Measurements from ENCODE around the gene EBP.
"Not testable (repeated sequence)": the region's sequence is repeated elsewhere in the genome, so short reads cannot be mapped to it uniquely, and the experiment has no call there.

The EBP gene

GRCh38 chrX:48493890-48494364, 27.7 kb upstream of the EBP start:
- no peak for DNase-seq (ENCODE audit: low spot score)

- no peak for DNase-seq (ENCODE audit: low spot score)
These were observed 24.9 kb upstream of the EBP start for GRCh38 chrX:48496660-48497059.

GRCh38 chrX:48497871-48498270, 23.7 kb upstream of the EBP start:
- no peak for DNase-seq (ENCODE audit: low spot score)

- DNase-seq (ENCODE audit: low spot score) = peak; percentile 65
These were observed 23.2 kb upstream of the EBP start for GRCh38 chrX:48498374-48498809.

- no peak for DNase-seq (ENCODE audit: low spot score)
These were observed 17.3 kb upstream of the EBP start for GRCh38 chrX:48504261-48504660.

- DNase-seq (ENCODE audit: low spot score) = no peak
These were observed 16.1 kb upstream of the EBP start for GRCh38 chrX:48505481-48505880.

- DNase-seq (ENCODE audit: low spot score) = no peak
These were observed 14.4 kb upstream of the EBP start for GRCh38 chrX:48507246-48507645.

- DNase-seq (ENCODE audit: low spot score) = peak; percentile 81
These were observed 13.0 kb upstream of the EBP start, which contains the start of gene PORCN for GRCh38 chrX:48508400-48509244. Gene PORCN, plus strand, starts transcription at chrX:48508992. Its CDS starts 829 bp downstream, at chrX:48509821.

- no peak for DNase-seq (ENCODE audit: low spot score)
These were observed 12.4 kb upstream of the EBP start for GRCh38 chrX:48509245-48509590.

GRCh38 chrX:48509619-48510018, 12.0 kb upstream of the EBP start:
- no peak for DNase-seq (ENCODE audit: low spot score)

- DNase-seq (ENCODE audit: low spot score) = peak; percentile 42
These were observed 10.0 kb upstream of the EBP start for GRCh38 chrX:48511560-48511959.

GRCh38 chrX:48512371-48512935, 9.2 kb upstream of the EBP start:
- DNase-seq (ENCODE audit: low spot score) = no peak

GRCh38 chrX:48513670-48514069, 7.9 kb upstream of the EBP start:
- DNase-seq (ENCODE audit: low spot score) = no peak

GRCh38 chrX:48514126-48514806, 7.3 kb upstream of the EBP start:
- no peak for DNase-seq (ENCODE audit: low spot score)

GRCh38 chrX:48514868-48515460, 6.6 kb upstream of the EBP start:
- DNase-seq (ENCODE audit: low spot score) = no peak

- DNase-seq (ENCODE audit: low spot score) = no peak
These were observed 5.8 kb upstream of the EBP start for GRCh38 chrX:48515842-48516241.

- no peak for DNase-seq (ENCODE audit: low spot score)
These were observed 5.3 kb upstream of the EBP start for GRCh38 chrX:48516285-48516684.

- DNase-seq (ENCODE audit: low spot score) = no peak
These were observed 4.6 kb upstream of the EBP start for GRCh38 chrX:48516987-48517386.

GRCh38 chrX:48519481-48519880, 2.1 kb upstream of the EBP start:
- DNase-seq (ENCODE audit: low spot score) = not testable (repeated sequence)

- DNase-seq (ENCODE audit: low spot score) = no peak
These were observed 1.2 kb upstream of the EBP start for GRCh38 chrX:48520455-48520854.

- no peak for DNase-seq (ENCODE audit: low spot score)
These were observed 644 bp upstream of the EBP start for GRCh38 chrX:48520976-48521352.

- no peak for DNase-seq (ENCODE audit: low spot score)
These were observed 683 bp downstream of the EBP start for GRCh38 chrX:48522291-48522690.

- DNase-seq (ENCODE audit: low spot score) = no peak
These were observed 2.1 kb downstream of the EBP start for GRCh38 chrX:48523682-48524081.
